Stimulated activated naive B cell treated with anti-CD40 and anti-IgM and Interleukin-4, amounts not matched to agents 10 μg/mL and 1 μg/mL and 100 μg/mL, for 72 hours (primary cell): ENCODE results near the gene SYS1.

ENCODE experiments used
- ATAC-seq, 2 donors: fragments of 150-1000 bp; cut with Tn5 transposase; replicated peaks; 2 replicates each; pipeline ENCODE4 v1.10.0; 2021; ENCODE audit warnings: moderate library complexity in 1 of 2
- DNase-seq: peaks from one replicate; pipeline ENCODE4 v3.0.0; 2021
- H3K27ac Mint-ChIP-seq: one replicate; pipeline ENCODE4 v1.8.0; 2022; ENCODE audit warnings: mild to moderate bottlenecking, mixed read lengths
- H3K27me3 Mint-ChIP-seq, 2 donors: one replicate each; pipeline ENCODE4 v1.8.0; 2022; ENCODE audit warnings: mixed read lengths in 2 of 2
- H3K36me3 Mint-ChIP-seq, 2 donors: one replicate each; pipeline ENCODE4 v1.8.0; 2022; ENCODE audit warnings: mixed read lengths in 2 of 2, mild to moderate bottlenecking in 1 of 2
- H3K4me1 Mint-ChIP-seq, 2 donors: one replicate each; pipeline ENCODE4 v1.8.0; 2022; ENCODE audit warnings: mixed read lengths in 2 of 2, mild to moderate bottlenecking in 1 of 2
- H3K4me3 Mint-ChIP-seq, 2 donors: one replicate each; pipeline ENCODE4 v1.8.0; 2022; ENCODE audit warnings: mild to moderate bottlenecking in 2 of 2, mixed read lengths in 2 of 2, moderate library complexity in 1 of 2
- H3K9me3 Mint-ChIP-seq, 2 donors: one replicate each; pipeline ENCODE4 v1.8.0; 2022; ENCODE audit warnings: mixed read lengths in 2 of 2, mild to moderate bottlenecking in 1 of 2

SYS1 gene

GRCh38 chr20:45400346-45401031, 37.5 kb downstream of the SYS1 start:
- Mint-ChIP-seq H3K27me3 (peaks cover 6 to 9% of the 10 kb centered on the region in 2 donors), H3K4me1 (peaks cover 6 to 15% of the 10 kb centered on the region in 2 donors), H3K9me3 (peaks cover 19 to 20% of the 10 kb centered on the region in 2 donors), H3K36me3 (peaks cover 45 to 46% of the 10 kb centered on the region in 2 donors), H3K4me3 (no peak overlapping the region), H3K27ac (no peak overlapping the region)
- no peak for DNase-seq
- no peak for ATAC-seq

GRCh38 chr20:45402946-45403345, 40.0 kb downstream of the SYS1 start:
- Mint-ChIP-seq H3K4me1 (peaks cover 16 to 31% of the 10 kb centered on the region in 2 donors), H3K36me3 (peaks cover 39 to 41% of the 10 kb centered on the region in 2 donors), H3K27me3 (peaks cover 6 to 9% of the 10 kb centered on the region in 2 donors), H3K9me3 (peaks cover 19 to 20% of the 10 kb centered on the region in 2 donors), H3K4me3 (no peak overlapping the region), H3K27ac (no peak overlapping the region)
- no peak for DNase-seq
- ATAC-seq: no peak

- Mint-ChIP-seq H3K4me3 (peak overlapping the region; percentile 80 to 91), H3K27me3 (peaks cover 6 to 9% of the 10 kb centered on the region in 2 donors), H3K36me3 (peaks cover 30 to 33% of the 10 kb centered on the region in 2 donors), H3K9me3 (peaks cover 14 to 16% of the 10 kb centered on the region in 2 donors), H3K4me1 (peaks cover 25 to 42% of the 10 kb centered on the region in 2 donors), H3K27ac (no peak overlapping the region)
- no peak for ATAC-seq
- DNase-seq: no peak
Observed at GRCh38 chr20:45404438-45404837, 41.5 kb downstream of the SYS1 start.

GRCh38 chr20:45405571-45406259, 42.8 kb downstream of the SYS1 start:
- Mint-ChIP-seq H3K9me3 (peaks cover 6 to 8% of the 10 kb centered on the region in 2 donors), H3K4me1 (peaks cover 25 to 42% of the 10 kb centered on the region in 2 donors), H3K27me3 (peaks cover 6 to 9% of the 10 kb centered on the region in 2 donors), H3K4me3 (peak overlapping the region; percentile 80 to 91), H3K36me3 (peaks cover 27 to 30% of the 10 kb centered on the region in 2 donors), H3K27ac (peak overlapping the region; percentile 69)
- peak; percentile 23 to 32 for ATAC-seq
- DNase-seq: no peak

- Mint-ChIP-seq H3K36me3 (peaks cover 30 to 31% of the 10 kb centered on the region in 2 donors), H3K9me3 (peaks cover 5 to 6% of the 10 kb centered on the region in 2 donors), H3K27me3 (peaks cover 6 to 9% of the 10 kb centered on the region in 2 donors), H3K4me1 (peaks cover 25 to 42% of the 10 kb centered on the region in 2 donors), H3K27ac (peak overlapping the region; percentile 84), H3K4me3 (peak overlapping the region; percentile 85 to 91)
- ATAC-seq (peak; percentile 49 to 52), DNase-seq (peak; percentile 27)
Observed at GRCh38 chr20:45406260-45407066, 43.5 kb downstream of the SYS1 start.

- ATAC-seq: peak; percentile 4 to 12
- H3K9me3 Mint-ChIP-seq: peaks cover 0 to 2% of the 10 kb centered on the region in 2 donors
- no peak for DNase-seq
- H3K27me3 Mint-ChIP-seq: peaks cover 6 to 9% of the 10 kb centered on the region in 2 donors
- peak overlapping the region; percentile 85 to 91 for H3K4me3 Mint-ChIP-seq
- peaks cover 26 to 31% of the 10 kb centered on the region in 2 donors for H3K36me3 Mint-ChIP-seq
- H3K4me1 Mint-ChIP-seq: peaks cover 21 to 42% of the 10 kb centered on the region in 2 donors
- H3K27ac Mint-ChIP-seq: peak overlapping the region; percentile 84
Observed at GRCh38 chr20:45407067-45407745, 44.2 kb downstream of the SYS1 start.

- H3K9me3 Mint-ChIP-seq: no peaks in the 10 kb centered on the region
- peaks cover 21 to 42% of the 10 kb centered on the region in 2 donors for H3K4me1 Mint-ChIP-seq
- H3K4me3 Mint-ChIP-seq: peak within 1 kb of the TSS; percentile 85 to 91
- H3K36me3 Mint-ChIP-seq: peaks cover 23 to 26% of the 10 kb centered on the region in 2 donors
- H3K27ac Mint-ChIP-seq: peak within 1 kb of the TSS; percentile 84
- DNase-seq: no peak
- peaks cover 6 to 9% of the 10 kb centered on the region in 2 donors for H3K27me3 Mint-ChIP-seq
- peak; percentile 5 to 25 for ATAC-seq
Observed at GRCh38 chr20:45407783-45408645, 45.1 kb downstream of the SYS1 start, which contains the start of gene DBNDD2. Gene DBNDD2, plus strand, starts transcription at chr20:45408289. Its CDS starts 179 bp downstream, at chr20:45408468.

GRCh38 chr20:45408646-45409213, 45.8 kb downstream of the SYS1 start:
- Mint-ChIP-seq H3K27me3 (peaks cover 0 to 4% of the 10 kb centered on the region in 2 donors), H3K4me1 (peaks cover 21 to 37% of the 10 kb centered on the region in 2 donors), H3K4me3 (peak overlapping the region in 1 of 2 donors; percentile 60), H3K9me3 (no peaks in the 10 kb centered on the region), H3K36me3 (peaks cover 19 to 22% of the 10 kb centered on the region in 2 donors), H3K27ac (peak overlapping the region; percentile 69)
- DNase-seq (no peak), ATAC-seq (peak; percentile 65 to 77)

- Mint-ChIP-seq H3K36me3 (peaks cover 19 to 22% of the 10 kb centered on the region in 2 donors), H3K27me3 (peaks cover 0 to 2% of the 10 kb centered on the region in 2 donors), H3K4me1 (peaks cover 20 to 34% of the 10 kb centered on the region in 2 donors), H3K27ac (no peak overlapping the region), H3K4me3 (no peak overlapping the region), H3K9me3 (no peaks in the 10 kb centered on the region)
- ATAC-seq (no peak), DNase-seq (no peak)
Observed at GRCh38 chr20:45409521-45410272, 46.7 kb downstream of the SYS1 start.

- H3K27ac Mint-ChIP-seq: no peak overlapping the region
- ATAC-seq (no peak), DNase-seq (no peak)
- H3K4me1 Mint-ChIP-seq: peaks cover 22 to 33% of the 10 kb centered on the region in 2 donors
- no peaks in the 10 kb centered on the region for H3K27me3 Mint-ChIP-seq
- H3K36me3 Mint-ChIP-seq: peaks cover 19 to 22% of the 10 kb centered on the region in 2 donors
- H3K9me3 Mint-ChIP-seq: no peaks in the 10 kb centered on the region
- no peak overlapping the region for H3K4me3 Mint-ChIP-seq
Observed at GRCh38 chr20:45410887-45411286, 47.9 kb downstream of the SYS1 start.

- Mint-ChIP-seq H3K9me3 (no peaks in the 10 kb centered on the region), H3K36me3 (peaks cover 19 to 28% of the 10 kb centered on the region in 2 donors), H3K27me3 (no peaks in the 10 kb centered on the region), H3K27ac (no peak overlapping the region), H3K4me3 (no peak overlapping the region), H3K4me1 (peaks cover 18 to 39% of the 10 kb centered on the region in 2 donors)
- DNase-seq: no peak
- ATAC-seq: no peak
Observed at GRCh38 chr20:45412653-45413052, 49.7 kb downstream of the SYS1 start.

GRCh38 chr20:45413479-45413878, 50.5 kb downstream of the SYS1 start:
- no peak overlapping the region for H3K4me3 Mint-ChIP-seq

More at GRCh38 chr20:45413479-45413878, 50.5 kb downstream of the SYS1 start:
- ATAC-seq (no peak), DNase-seq (no peak)
- Mint-ChIP-seq H3K27ac (no peak overlapping the region), H3K4me1 (peaks cover 16 to 39% of the 10 kb centered on the region in 2 donors), H3K27me3 (no peaks in the 10 kb centered on the region), H3K9me3 (no peaks in the 10 kb centered on the region), H3K36me3 (peaks cover 24 to 32% of the 10 kb centered on the region in 2 donors)
